Osteoblast (primary cell): ENCODE measurements around the gene ATIC. TPM values are rescaled to one million over a fixed set of nuclear protein-coding genes. Genes with fewer than 3 reads are reported as not detected.

Source experiments
- DNase-seq: peaks from one replicate; pipeline ENCODE4 v3.0.0; 2011; ENCODE audit warnings: low spot score, mixed read lengths; ENCODE audit not compliant: insufficient read length; ENCODE audit errors: missing footprints
- H2AFZ ChIP-seq: 2 replicates; pipeline ENCODE4 v1.6.0; 2011; ENCODE audit warnings: mild to moderate bottlenecking, low read length
- H3K27ac ChIP-seq: 2 replicates; pipeline ENCODE4 v1.5.1; 2011; ENCODE audit warnings: mild to moderate bottlenecking, low read depth, low read length, moderate library complexity
- H3K27me3 ChIP-seq: 2 replicates; pipeline ENCODE4 v1.6.0; 2012; ENCODE audit warnings: mild to moderate bottlenecking, control low read depth, inconsistent platforms, low read length, moderate library complexity; ENCODE audit not compliant: insufficient read depth
- H3K36me3 ChIP-seq: 2 replicates; pipeline ENCODE4 v1.5.1; 2011; ENCODE audit warnings: mild to moderate bottlenecking, low read length, control low read depth, moderate library complexity; ENCODE audit not compliant: insufficient read depth
- H3K4me1 ChIP-seq: 2 replicates; pipeline ENCODE4 v1.5.1; 2011; ENCODE audit warnings: mild to moderate bottlenecking, low read length, control low read depth, moderate library complexity; ENCODE audit not compliant: insufficient read depth
- H3K4me2 ChIP-seq: 2 replicates; pipeline ENCODE4 v1.6.0; 2011; ENCODE audit warnings: mild to moderate bottlenecking, low read length; ENCODE audit not compliant: insufficient read depth
- H3K4me3 ChIP-seq: fragments of 200-600 bp; sonication (generic); 3 replicates; pipeline ENCODE4 v1.5.1; 2012; ENCODE audit warnings: mild to moderate bottlenecking, low read length, inconsistent platforms; ENCODE audit not compliant: insufficient read depth
- H3K79me2 ChIP-seq: 2 replicates; pipeline ENCODE4 v1.6.0; 2012; ENCODE audit warnings: mild to moderate bottlenecking, low read length, control low read depth, inconsistent platforms; ENCODE audit not compliant: insufficient read depth
- H3K9me3 ChIP-seq: 2 replicates; pipeline ENCODE4 v1.5.1; 2011; ENCODE audit warnings: low read depth, low read length, control low read depth
- H4K20me1 ChIP-seq: 2 replicates; pipeline ENCODE4 v1.6.0; 2012; ENCODE audit warnings: mild to moderate bottlenecking, low read length, control low read depth; ENCODE audit not compliant: insufficient read depth
- CTCF ChIP-seq: IDR thresholded peaks from 2 replicates; pipeline ENCODE4 v1.5.1; 2011; ENCODE audit warnings: mild to moderate bottlenecking, low read depth, low read length, moderate library complexity; ENCODE audit errors: extremely low read depth
- total RNA-seq: library from RNA; depleted of rRNA; stranded (reverse); fragments of >200 nt; gene quantifications from 2 replicates; pipeline ENCODE4 v1.2.3, GENCODE V29; 2012

ATIC gene
- total RNA-seq, 1 donor = 17.7 TPM

- peak overlapping the region; percentile 8 for H3K4me2 ChIP-seq
- no peaks in the 10 kb centered on the region for H3K79me2 ChIP-seq
- H3K27ac ChIP-seq = peak overlapping the region; percentile 75
- no peak overlapping the region for H2AFZ ChIP-seq
- H3K4me1 ChIP-seq = peaks cover 46% of the 10 kb centered on the region
- no peaks in the 10 kb centered on the region for H3K9me3 ChIP-seq
- no peak for TF ChIP-seq CTCF
- no peak for DNase-seq
- H3K36me3 ChIP-seq = peaks cover 96% of the 10 kb centered on the region
- H3K4me3 ChIP-seq = no peak overlapping the region
- no peaks in the 10 kb centered on the region for H3K27me3 ChIP-seq
- peaks cover 51% of the 10 kb centered on the region for H4K20me1 ChIP-seq
These were observed 87.3 kb downstream of the ATIC start for GRCh38 chr2:215399067-215399716.

Other genes starting within 250 kb of the ATIC start
- under 0.01 TPM in 2 replicates for gene ABCA12, start 173.4 kb upstream of the ATIC start, total RNA-seq
- gene FN1, start 124.0 kb downstream of the ATIC start, total RNA-seq = 18,025 and 18,800 TPM in 2 replicates